ENCODE results near the gene GYS1.
"Not testable (repeated sequence)": the region's sequence is repeated elsewhere in the genome, so short reads cannot be mapped to it uniquely, and the experiment has no call there.

The GYS1 gene

DNA sequence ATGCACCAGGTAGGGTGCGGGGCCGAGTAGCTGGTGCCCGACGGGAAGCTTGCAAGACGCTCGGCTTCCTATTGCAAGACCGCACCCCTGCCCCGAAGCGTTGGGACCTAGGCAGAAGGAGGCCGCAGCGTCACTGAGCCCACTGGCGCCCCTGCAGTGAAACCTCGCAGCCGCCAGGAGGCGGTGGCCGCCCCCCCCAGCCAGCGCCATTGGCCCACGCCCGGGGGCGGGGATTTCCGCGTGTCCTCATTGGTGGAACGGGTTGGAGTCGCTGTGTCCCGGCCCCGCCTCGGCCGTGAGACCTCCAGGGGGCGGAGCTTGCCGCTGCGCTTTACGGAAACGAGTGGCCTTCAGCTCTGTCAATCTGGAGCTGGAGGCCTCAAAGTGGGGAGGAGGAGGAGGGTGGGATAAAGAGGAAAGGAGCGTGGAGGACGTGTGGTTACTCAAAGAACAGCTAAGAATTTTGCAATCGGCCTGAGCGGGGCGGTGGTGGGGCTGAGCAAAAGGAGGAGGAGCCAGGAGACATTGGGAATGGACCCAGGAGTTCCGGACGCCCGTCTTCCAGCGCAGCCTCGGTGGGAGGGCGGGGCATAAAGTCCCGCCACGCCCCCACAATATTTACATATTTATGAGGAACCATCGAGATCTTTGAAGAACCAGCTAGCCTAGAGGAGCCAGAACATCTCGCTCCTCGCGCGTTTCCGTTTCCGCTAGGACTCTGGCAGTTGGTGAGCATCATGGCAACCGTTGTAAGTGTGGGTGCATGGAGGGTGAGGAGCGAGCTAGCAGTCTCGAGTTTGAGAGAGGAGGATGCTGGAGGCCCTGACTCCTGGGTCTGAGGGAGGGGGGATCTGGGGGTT lies at the start of gene GYS1, which contains the start of gene RUVBL2:
GYS1 (minus strand) TSS at position 135 of the 860 bp plus-strand sequence. CDS start 197 bp downstream, outside the sequence.
RUVBL2 (plus strand) TSS at position 713 of the 860 bp plus-strand sequence; CDS start at position 738, 25 bp downstream.
- Histone ChIP-seq H2AFZ (ENCODE audit: low read length) (no peak within 1 kb of the TSS), H3F3A (ENCODE audit: insufficient read depth, low read length) (no peaks in the 10 kb centered on the region), H3K9me3 (ENCODE audit: low read length) (no peaks in the 10 kb centered on the region), H3K79me2 (ENCODE audit: insufficient read depth, low read length) (peaks cover 27% of the 10 kb centered on the region), H3K9ac (ENCODE audit: low read length) (peak within 1 kb of the TSS; percentile 98), H4K20me1 (ENCODE audit: insufficient read depth, low read length) (no peaks in the 10 kb centered on the region), H3K4me2 (ENCODE audit: low read length) (peak within 1 kb of the TSS; percentile 100), H3K36me3 (ENCODE audit: insufficient read depth, low read length) (peaks cover 5% of the 10 kb centered on the region; the same call in 1 of the 2 replicates), H3K27ac (ENCODE audit: low read depth, low read length, poor library complexity, severe bottlenecking) (peak within 1 kb of the TSS; percentile 87), H3K4me3 (ENCODE audit: low read depth, low read length, poor library complexity, severe bottlenecking) (peak within 1 kb of the TSS; percentile 99), H3K27me3 (ENCODE audit: insufficient read depth, low read length) (no peaks in the 10 kb centered on the region), H3K4me1 (ENCODE audit: insufficient read depth, low read length, severe bottlenecking) (peaks cover 23% of the 10 kb centered on the region), H3K9me2 (ENCODE audit: low read depth, low read length) (no peaks in the 10 kb centered on the region)
- TF ChIP-seq, protein P1, sequence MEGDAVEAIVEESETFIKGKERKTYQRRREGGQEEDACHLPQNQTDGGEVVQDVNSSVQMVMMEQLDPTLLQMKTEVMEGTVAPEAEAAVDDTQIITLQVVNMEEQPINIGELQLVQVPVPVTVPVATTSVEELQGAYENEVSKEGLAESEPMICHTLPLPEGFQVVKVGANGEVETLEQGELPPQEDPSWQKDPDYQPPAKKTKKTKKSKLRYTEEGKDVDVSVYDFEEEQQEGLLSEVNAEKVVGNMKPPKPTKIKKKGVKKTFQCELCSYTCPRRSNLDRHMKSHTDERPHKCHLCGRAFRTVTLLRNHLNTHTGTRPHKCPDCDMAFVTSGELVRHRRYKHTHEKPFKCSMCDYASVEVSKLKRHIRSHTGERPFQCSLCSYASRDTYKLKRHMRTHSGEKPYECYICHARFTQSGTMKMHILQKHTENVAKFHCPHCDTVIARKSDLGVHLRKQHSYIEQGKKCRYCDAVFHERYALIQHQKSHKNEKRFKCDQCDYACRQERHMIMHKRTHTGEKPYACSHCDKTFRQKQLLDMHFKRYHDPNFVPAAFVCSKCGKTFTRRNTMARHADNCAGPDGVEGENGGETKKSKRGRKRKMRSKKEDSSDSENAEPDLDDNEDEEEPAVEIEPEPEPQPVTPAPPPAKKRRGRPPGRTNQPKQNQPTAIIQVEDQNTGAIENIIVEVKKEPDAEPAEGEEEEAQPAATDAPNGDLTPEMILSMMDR (IDR thresholded peaks at IDR 0.05; ENCODE audit: low read length) = peak; percentile 82
- no peak for TF ChIP-seq EZH2 (IDR thresholded peaks at IDR 0.05; ENCODE audit: borderline replicate concordance, low read length)

DNA sequence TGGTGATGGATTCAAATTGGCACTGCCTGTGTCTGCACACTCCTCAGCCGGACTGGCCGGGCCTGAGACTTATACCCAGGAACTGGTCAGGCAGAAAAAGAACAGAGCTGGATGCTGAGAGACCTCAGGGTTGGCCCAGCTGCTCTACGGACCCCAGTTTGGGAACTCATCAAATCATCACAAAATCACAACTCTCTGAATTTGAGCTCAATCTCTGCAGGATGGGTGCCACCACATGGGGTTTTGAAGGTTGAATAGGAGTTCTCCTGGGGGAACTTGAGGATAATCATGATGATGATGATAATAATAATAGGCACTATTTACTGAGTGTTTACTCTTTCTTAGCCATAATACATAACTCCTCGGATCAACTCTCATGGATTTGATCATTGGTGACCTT lies 49.6 kb upstream of the GYS1 start:
- H2AFZ ChIP-seq (ENCODE audit: low read length); H3K27me3 ChIP-seq (ENCODE audit: insufficient read depth, low read length); H3K79me2 ChIP-seq (ENCODE audit: insufficient read depth, low read length); H3K4me3 ChIP-seq (ENCODE audit: low read depth, low read length, poor library complexity, severe bottlenecking); H3K9ac ChIP-seq (ENCODE audit: low read length); H3K9me2 ChIP-seq (ENCODE audit: low read depth, low read length); H4K20me1 ChIP-seq (ENCODE audit: insufficient read depth, low read length); H3K27ac ChIP-seq (ENCODE audit: low read depth, low read length, poor library complexity, severe bottlenecking); H3K4me2 ChIP-seq (ENCODE audit: low read length); H3F3A ChIP-seq (ENCODE audit: insufficient read depth, low read length); H3K9me3 ChIP-seq (ENCODE audit: low read length); H3K4me1 ChIP-seq (ENCODE audit: insufficient read depth, low read length, severe bottlenecking); H3K36me3 ChIP-seq (ENCODE audit: insufficient read depth, low read length): not testable (repeated sequence)

DNA sequence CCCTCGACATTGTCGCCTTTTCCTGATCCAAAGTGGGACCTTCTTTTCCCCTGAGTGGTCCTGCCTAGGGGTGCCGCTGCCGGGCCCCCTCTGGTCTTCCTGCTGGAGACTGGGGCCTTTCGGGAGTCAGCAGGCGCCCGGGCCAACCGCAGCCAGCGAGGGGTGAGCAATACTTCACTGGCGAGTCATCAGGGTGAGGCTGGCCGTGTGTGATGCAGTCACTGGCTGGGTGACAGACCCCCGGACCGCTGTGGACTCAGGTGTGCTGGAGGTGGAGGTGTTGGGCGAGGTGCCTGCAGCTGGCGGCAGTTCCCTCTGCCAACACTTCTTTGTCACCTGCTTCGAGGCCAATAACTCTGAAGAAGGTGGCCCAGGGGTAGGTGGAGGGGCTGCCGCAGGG lies 49.1 kb upstream of the GYS1 start:
- H3K9ac ChIP-seq (ENCODE audit: low read length) = no peak overlapping the region
- H3F3A ChIP-seq (ENCODE audit: insufficient read depth, low read length) = no peaks in the 10 kb centered on the region
- H3K36me3 ChIP-seq (ENCODE audit: insufficient read depth, low read length) = no peaks in the 10 kb centered on the region
- H3K79me2 ChIP-seq (ENCODE audit: insufficient read depth, low read length) = no peaks in the 10 kb centered on the region
- H3K9me3 ChIP-seq (ENCODE audit: low read length) = no peaks in the 10 kb centered on the region
- H3K27ac ChIP-seq (ENCODE audit: low read depth, low read length, poor library complexity, severe bottlenecking) = no peak overlapping the region
- no peaks in the 10 kb centered on the region for H3K27me3 ChIP-seq (ENCODE audit: insufficient read depth, low read length)
- H2AFZ ChIP-seq (ENCODE audit: low read length) = no peak overlapping the region
- no peaks in the 10 kb centered on the region for H3K4me1 ChIP-seq (ENCODE audit: insufficient read depth, low read length, severe bottlenecking)
- H4K20me1 ChIP-seq (ENCODE audit: insufficient read depth, low read length) = no peaks in the 10 kb centered on the region
- no peak overlapping the region for H3K4me2 ChIP-seq (ENCODE audit: low read length)
- H3K9me2 ChIP-seq (ENCODE audit: low read depth, low read length) = no peaks in the 10 kb centered on the region
- TF ChIP-seq, protein P1 (IDR thresholded peaks at IDR 0.05; ENCODE audit: low read length) = no peak
- TF ChIP-seq EZH2 (IDR thresholded peaks at IDR 0.05; ENCODE audit: borderline replicate concordance, low read length) = no peak
- no peak overlapping the region for H3K4me3 ChIP-seq (ENCODE audit: low read depth, low read length, poor library complexity, severe bottlenecking)

DNA sequence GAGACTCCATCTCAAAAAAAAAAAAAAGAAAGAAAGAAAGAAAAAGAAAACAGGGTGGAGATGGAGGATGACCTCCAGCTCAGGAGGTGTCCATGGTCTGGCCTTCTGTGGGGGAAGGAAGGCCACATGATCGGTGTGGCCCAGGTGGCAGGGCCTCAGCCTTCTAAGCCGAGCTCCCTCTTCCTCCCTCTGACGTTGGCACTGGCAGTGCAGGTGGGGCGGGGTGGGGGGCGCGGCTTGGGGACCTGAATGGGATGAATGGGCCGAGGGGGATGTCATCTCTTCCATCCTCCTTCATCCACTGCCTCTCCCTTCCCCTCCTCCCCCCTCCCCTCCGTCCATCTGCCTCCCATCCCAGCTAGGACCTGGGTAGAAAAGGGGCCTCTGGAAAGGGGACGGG lies 46.6 kb upstream of the GYS1 start:
- H3K27me3 ChIP-seq (ENCODE audit: insufficient read depth, low read length); H3K9me2 ChIP-seq (ENCODE audit: low read depth, low read length); H3K9me3 ChIP-seq (ENCODE audit: low read length); H3K4me1 ChIP-seq (ENCODE audit: insufficient read depth, low read length, severe bottlenecking); H2AFZ ChIP-seq (ENCODE audit: low read length); H4K20me1 ChIP-seq (ENCODE audit: insufficient read depth, low read length); H3F3A ChIP-seq (ENCODE audit: insufficient read depth, low read length); H3K36me3 ChIP-seq (ENCODE audit: insufficient read depth, low read length); H3K27ac ChIP-seq (ENCODE audit: low read depth, low read length, poor library complexity, severe bottlenecking); H3K79me2 ChIP-seq (ENCODE audit: insufficient read depth, low read length); H3K4me3 ChIP-seq (ENCODE audit: low read depth, low read length, poor library complexity, severe bottlenecking); H3K9ac ChIP-seq (ENCODE audit: low read length); H3K4me2 ChIP-seq (ENCODE audit: low read length): not testable (repeated sequence)

DNA sequence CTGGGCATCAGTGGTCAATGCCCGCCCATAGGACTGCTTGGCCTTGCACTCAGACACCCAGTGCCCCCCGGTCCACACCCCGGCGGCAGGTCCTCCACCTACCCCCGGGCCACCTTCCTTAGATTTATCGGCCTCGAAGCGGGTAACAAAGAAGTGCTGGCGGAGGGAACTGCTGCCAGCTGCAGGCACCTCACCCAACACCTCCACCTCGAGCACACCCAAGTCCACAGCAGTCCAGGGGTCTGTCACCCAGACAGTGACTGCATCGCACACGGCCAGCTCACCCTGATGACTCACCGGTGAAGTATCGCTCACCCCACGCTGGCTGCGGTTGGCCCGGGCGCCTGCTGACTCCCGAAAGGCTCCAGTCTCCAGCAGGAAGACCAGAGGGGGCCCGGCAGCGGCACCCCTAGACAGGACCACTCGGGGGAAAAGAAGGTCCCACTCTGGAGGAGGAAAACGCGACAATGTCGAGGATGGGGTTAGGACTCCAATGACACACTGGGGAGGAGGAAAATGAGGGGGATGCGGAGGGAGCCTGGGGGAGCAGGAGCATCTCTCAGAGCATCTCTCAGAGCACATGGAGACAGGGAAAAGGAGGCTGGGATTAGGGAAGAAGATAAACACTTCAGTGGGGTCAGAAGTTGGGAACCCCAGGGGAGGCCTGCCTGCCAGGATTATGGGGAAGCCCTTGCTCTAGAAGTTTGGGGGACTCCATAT lies 45.6 kb upstream of the GYS1 start:
- H3K27me3 ChIP-seq (ENCODE audit: insufficient read depth, low read length); H3K4me2 ChIP-seq (ENCODE audit: low read length): not testable (repeated sequence)

More for the DNA sequence above, 45.6 kb upstream of the GYS1 start:
- not testable (repeated sequence) for H3K79me2 ChIP-seq (ENCODE audit: insufficient read depth, low read length); H3K4me1 ChIP-seq (ENCODE audit: insufficient read depth, low read length, severe bottlenecking); H3K4me3 ChIP-seq (ENCODE audit: low read depth, low read length, poor library complexity, severe bottlenecking); H3K27ac ChIP-seq (ENCODE audit: low read depth, low read length, poor library complexity, severe bottlenecking); H4K20me1 ChIP-seq (ENCODE audit: insufficient read depth, low read length); H3K9me2 ChIP-seq (ENCODE audit: low read depth, low read length); H3F3A ChIP-seq (ENCODE audit: insufficient read depth, low read length); H3K36me3 ChIP-seq (ENCODE audit: insufficient read depth, low read length); H3K9me3 ChIP-seq (ENCODE audit: low read length); H2AFZ ChIP-seq (ENCODE audit: low read length); H3K9ac ChIP-seq (ENCODE audit: low read length)
